AG04449 (cell line): ENCODE results near the gene ZFP57.

ENCODE experiments used
- CTCF ChIA-PET: fragments of 350-600 bp; formaldehyde crosslinking; extraction: SDS; loops from one replicate; lab custom pipeline; 2021; ENCODE audit warnings: antibody characterized with exemption; lab: Yijun Ruan, JAX
- POLR2A ChIA-PET: fragments of 400-600, 350-600 bp; formaldehyde crosslinking; extraction: SDS; loops from one replicate; lab custom pipeline; 2020; ENCODE audit warnings: antibody characterized with exemption, inconsistent platforms; lab: Yijun Ruan, JAX
- DNase-seq: peaks from one replicate; pipeline ENCODE4 v3.0.0-alpha.2; 2010; ENCODE audit warnings: low read depth, low spot score
- H3K4me3 ChIP-seq: 2 replicates; pipeline ENCODE4 v1.5.1; 2011; ENCODE audit warnings: low read depth, mild to moderate bottlenecking, control low read depth, low read length
- TF ChIP-seq, protein P1 (sequence below): IDR thresholded peaks from one replicate; pipeline ENCODE4 v1.5.1; 2011; ENCODE audit warnings: mild to moderate bottlenecking, moderate library complexity, low read length, control low read depth, inconsistent platforms; ENCODE audit not compliant: insufficient read depth; ENCODE audit errors: missing control alignments

ZFP57 gene

DNA sequence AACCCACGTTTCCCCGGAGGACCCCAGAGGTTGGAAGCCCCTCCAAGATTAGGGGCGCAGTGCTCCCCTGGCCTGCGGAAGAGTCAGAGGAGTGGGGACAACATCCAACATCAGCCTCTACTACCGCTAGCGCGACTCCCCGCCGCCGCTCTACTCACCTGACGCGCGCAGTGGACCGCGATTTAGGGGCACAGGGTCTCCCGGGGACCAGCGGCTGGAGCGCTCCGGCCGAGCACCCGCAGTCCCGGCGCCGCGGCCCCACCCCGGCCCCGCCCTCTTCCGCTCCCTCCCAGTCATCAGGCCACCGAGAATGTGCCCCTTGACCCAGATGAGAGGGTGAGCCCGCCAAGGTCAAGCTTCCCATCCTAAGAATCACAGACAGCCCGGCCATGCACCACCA, at the start of gene ZFP57:
Gene ZFP57, minus strand, starts transcription at position 249 of the 400 bp plus-strand sequence. CDS start 4,149 bp downstream, outside the sequence.
- ChIA-PET CTCF (no interaction called here), POLR2A (no interaction called here)
- TF ChIP-seq, protein P1, sequence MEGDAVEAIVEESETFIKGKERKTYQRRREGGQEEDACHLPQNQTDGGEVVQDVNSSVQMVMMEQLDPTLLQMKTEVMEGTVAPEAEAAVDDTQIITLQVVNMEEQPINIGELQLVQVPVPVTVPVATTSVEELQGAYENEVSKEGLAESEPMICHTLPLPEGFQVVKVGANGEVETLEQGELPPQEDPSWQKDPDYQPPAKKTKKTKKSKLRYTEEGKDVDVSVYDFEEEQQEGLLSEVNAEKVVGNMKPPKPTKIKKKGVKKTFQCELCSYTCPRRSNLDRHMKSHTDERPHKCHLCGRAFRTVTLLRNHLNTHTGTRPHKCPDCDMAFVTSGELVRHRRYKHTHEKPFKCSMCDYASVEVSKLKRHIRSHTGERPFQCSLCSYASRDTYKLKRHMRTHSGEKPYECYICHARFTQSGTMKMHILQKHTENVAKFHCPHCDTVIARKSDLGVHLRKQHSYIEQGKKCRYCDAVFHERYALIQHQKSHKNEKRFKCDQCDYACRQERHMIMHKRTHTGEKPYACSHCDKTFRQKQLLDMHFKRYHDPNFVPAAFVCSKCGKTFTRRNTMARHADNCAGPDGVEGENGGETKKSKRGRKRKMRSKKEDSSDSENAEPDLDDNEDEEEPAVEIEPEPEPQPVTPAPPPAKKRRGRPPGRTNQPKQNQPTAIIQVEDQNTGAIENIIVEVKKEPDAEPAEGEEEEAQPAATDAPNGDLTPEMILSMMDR, result no peak
- no peak for DNase-seq
- no peak within 1 kb of the TSS for H3K4me3 ChIP-seq

GRCh38 chr6:29730575-29731126, 49.7 kb upstream of the ZFP57 start:
- TF ChIP-seq, protein P1, result no peak
- ChIA-PET CTCF (no interaction called here), POLR2A (no interaction called here)
- no peak for DNase-seq
- no peak overlapping the region for H3K4me3 ChIP-seq

GRCh38 chr6:29729774-29730328, 48.9 kb upstream of the ZFP57 start:
- no peak overlapping the region for H3K4me3 ChIP-seq
- DNase-seq, result no peak
- TF ChIP-seq, protein P1, result no peak
- ChIA-PET CTCF (no interaction called here), POLR2A (no interaction called here)

DNA sequence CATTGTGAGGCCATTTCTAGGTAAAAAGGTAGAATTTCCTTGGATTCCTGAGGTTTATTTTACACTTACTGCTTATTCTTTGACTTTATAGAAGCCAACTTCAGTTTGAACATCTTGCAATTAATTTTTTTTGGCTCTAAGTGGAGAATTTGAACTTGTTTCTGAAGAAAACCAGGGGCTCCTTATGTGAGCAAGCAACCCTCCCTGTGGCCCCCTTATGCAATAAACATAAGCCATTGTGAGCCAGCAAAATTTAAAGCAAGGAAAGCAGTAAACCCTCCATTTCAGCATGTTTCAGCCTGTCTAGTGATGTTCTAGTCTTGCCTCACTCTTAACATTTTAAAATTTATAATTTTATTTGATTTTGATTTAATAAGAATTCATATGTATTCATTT, 47.9 kb upstream of the ZFP57 start:
- TF ChIP-seq, protein P1, result no peak
- ChIA-PET CTCF (interaction anchor here (4.2 kb wide), 1 partner anchor 9 kb away, joined by 22 read pairs; no protein-coding TSS in a partner anchor), POLR2A (no interaction called here)
- H3K4me3 ChIP-seq, result no peak overlapping the region
- DNase-seq, result no peak

- POLR2A ChIA-PET, result no interaction called here
- H3K4me3 ChIP-seq, result no peak overlapping the region
- DNase-seq, result no peak
- TF ChIP-seq, protein P1, result no peak
- CTCF ChIA-PET, result interaction anchor here (1.0 to 4.2 kb wide), 5 partner anchors 7 to 441 kb away, joined by 3 to 22 read pairs (median 4); no protein-coding TSS in a partner anchor
Measured at GRCh38 chr6:29728173-29728874, 47.4 kb upstream of the ZFP57 start.

DNA sequence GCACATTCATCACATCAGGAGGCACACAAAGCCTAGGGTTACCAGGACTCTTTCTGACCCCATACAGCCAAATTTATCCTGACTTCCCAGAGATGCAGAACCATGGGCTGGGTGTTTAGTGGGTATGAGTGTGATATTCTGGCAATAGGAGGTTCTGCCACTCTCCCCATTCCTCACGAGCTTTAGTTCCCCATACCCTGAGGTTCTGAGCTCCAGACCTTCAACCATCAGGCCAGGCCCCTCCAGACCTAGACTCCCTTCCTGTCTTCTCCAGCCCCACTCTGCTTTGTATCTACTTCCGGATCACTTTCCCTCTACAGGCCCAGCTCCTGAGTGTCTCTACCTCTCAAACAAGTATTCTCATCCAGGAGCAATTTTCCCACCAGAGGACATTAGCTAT, 46.7 kb upstream of the ZFP57 start:
- ChIA-PET CTCF (interaction anchor here (0.8 to 4.2 kb wide), 8 partner anchors 8 to 442 kb away, joined by 3 to 22 read pairs (median 4); no protein-coding TSS in a partner anchor), POLR2A (no interaction called here)
- no peak for DNase-seq
- TF ChIP-seq, protein P1, result no peak
- H3K4me3 ChIP-seq, result no peak overlapping the region
